Uterus (tissue), 4 donors: ENCODE data around the gene SAMD3. TPM values are rescaled to one million over a fixed set of nuclear protein-coding genes. Genes with fewer than 3 reads are reported as not detected.

ENCODE experiments used
- DNase-seq, 2 donors: peaks; one replicate each; pipeline ENCODE4 v3.0.0-alpha.2; 2019 to 2020
- H3K27ac ChIP-seq, 2 donors: fragments of 200-600 bp; sonication (generic); 1 replicate in 1 of 2; 2 replicates in 1 of 2; pipeline ENCODE4 v1.5.1; 2016 to 2018
- H3K27me3 ChIP-seq, 2 donors: fragments of 200-600 bp; sonication (generic); one replicate each; pipeline ENCODE4 v1.5.1; 2018 to 2019; ENCODE audit warnings: control low read depth in 1 of 2
- H3K36me3 ChIP-seq, 2 donors: fragments of 200-600 bp; sonication (generic); one replicate each; pipeline ENCODE4 v1.5.1; 2019; ENCODE audit warnings: control low read depth in 1 of 2
- H3K4me1 ChIP-seq, 2 donors: fragments of 200-600 bp; sonication (generic); one replicate each; pipeline ENCODE4 v1.5.1; 2018 to 2019; ENCODE audit warnings: control low read depth in 1 of 2
- H3K4me3 ChIP-seq, 2 donors: fragments of 200-600 bp; sonication (generic); 1 replicate in 1 of 2; 2 replicates in 1 of 2; pipeline ENCODE4 v1.5.1; 2018 to 2019; ENCODE audit warnings: mild to moderate bottlenecking in 1 of 2
- H3K9me3 ChIP-seq, 2 donors: fragments of 200-600 bp; sonication (generic); one replicate each; pipeline ENCODE4 v1.5.1; 2019; ENCODE audit warnings: control low read depth in 1 of 2
- CTCF ChIP-seq, 4 experiments: fragments of 200-600 bp in 2 of 4; fragments of 450-650 bp in 2 of 4; sonication (generic) in 2 of 4; IDR thresholded peaks; one replicate each; pipeline ENCODE4 v1.5.1; 2016 to 2019; ENCODE audit warnings: antibody characterized with exemption in 4 of 4, mild to moderate bottlenecking in 2 of 4, moderate library complexity in 1 of 4
- POLR2A ChIP-seq, 2 donors: fragments of 450-650 bp; IDR thresholded peaks; one replicate each; pipeline ENCODE4 v1.6.1; 2016; ENCODE audit warnings: antibody characterized with exemption in 2 of 2, mild to moderate bottlenecking in 1 of 2, moderate library complexity in 1 of 2
- intact Hi-C: fragments of 100-400 bp; cut with DNase I; formaldehyde crosslinking; loops from one replicate; pipeline ENCODE4 v1.15.1; 2023; ENCODE audit warnings: low total_unique reads
- total RNA-seq, 4 donors: library from RNA; depleted of rRNA in 3 of 4; stranded (reverse); fragments of >200 nt in 3 of 4; gene quantifications; one replicate each; pipeline versions ENCODE4 v1.1.0 to v1.2.4, GENCODE V29; 2014 to 2023
- donor health status: DM: yes; HTN: yes; CAD: no.

SAMD3 gene
- total RNA-seq, 4 donors from 2014 or later: 4.1 to 10.0 (median 4.5) TPM

GRCh38 chr6:130259557-130259956 lies 36.8 kb upstream of the SAMD3 start:
- no peaks in the 10 kb centered on the region for H3K4me1 ChIP-seq
- DNase-seq: no peak
- no peaks in the 10 kb centered on the region for H3K9me3 ChIP-seq
- H3K4me3 ChIP-seq: no peak overlapping the region
- intact Hi-C loops: no loop called here
- H3K36me3 ChIP-seq: no peaks in the 10 kb centered on the region
- H3K27me3 ChIP-seq: no peaks in the 10 kb centered on the region
- H3K27ac ChIP-seq: no peak overlapping the region
- TF ChIP-seq CTCF (IDR thresholded peaks at IDR 0.05): no peak

- Histone ChIP-seq H3K36me3 (no peaks in the 10 kb centered on the region), H3K4me1 (no peaks in the 10 kb centered on the region), H3K9me3 (no peaks in the 10 kb centered on the region), H3K27me3 (no peaks in the 10 kb centered on the region), H3K27ac (no peak overlapping the region), H3K4me3 (no peak overlapping the region)
- no peak for DNase-seq
- intact Hi-C loops: no loop called here
- TF ChIP-seq POLR2A (IDR thresholded peaks at IDR 0.05) (no peak), CTCF (IDR thresholded peaks at IDR 0.05) (no peak)
These were observed 36.4 kb upstream of the SAMD3 start for GRCh38 chr6:130259140-130259539.

- TF ChIP-seq POLR2A (IDR thresholded peaks at IDR 0.05): no peak
- no peak for TF ChIP-seq CTCF (IDR thresholded peaks at IDR 0.05)
- intact Hi-C loops: no loop called here
- H3K4me1 ChIP-seq: no peaks in the 10 kb centered on the region
These were observed 29.9 kb upstream of the SAMD3 start for GRCh38 chr6:130252527-130253237.

GRCh38 chr6:130245267-130245666 lies 22.5 kb upstream of the SAMD3 start:
- no peak overlapping the region for H3K4me3 ChIP-seq
- no peaks in the 10 kb centered on the region for H3K9me3 ChIP-seq
- H3K36me3 ChIP-seq: no peaks in the 10 kb centered on the region
- no peaks in the 10 kb centered on the region for H3K27me3 ChIP-seq
- H3K4me1 ChIP-seq: no peaks in the 10 kb centered on the region
- TF ChIP-seq CTCF (IDR thresholded peaks at IDR 0.05): no peak
- TF ChIP-seq POLR2A (IDR thresholded peaks at IDR 0.05): no peak
- intact Hi-C loops: no loop called here
- H3K27ac ChIP-seq: no peak overlapping the region
- DNase-seq: no peak

More at GRCh38 chr6:130252527-130253237, 29.9 kb upstream of the SAMD3 start:
- no peaks in the 10 kb centered on the region for H3K36me3 ChIP-seq
- H3K27me3 ChIP-seq: no peaks in the 10 kb centered on the region
- no peak overlapping the region for H3K27ac ChIP-seq
- H3K4me3 ChIP-seq: no peak overlapping the region
- no peak for DNase-seq
- H3K9me3 ChIP-seq: no peaks in the 10 kb centered on the region

GRCh38 chr6:130244728-130245127 lies 22.0 kb upstream of the SAMD3 start:
- intact Hi-C loops: no loop called here

More at GRCh38 chr6:130244728-130245127, 22.0 kb upstream of the SAMD3 start:
- H3K27ac ChIP-seq: no peak overlapping the region
- H3K27me3 ChIP-seq: no peaks in the 10 kb centered on the region
- DNase-seq: no peak
- no peaks in the 10 kb centered on the region for H3K9me3 ChIP-seq
- H3K36me3 ChIP-seq: no peaks in the 10 kb centered on the region
- H3K4me3 ChIP-seq: no peak overlapping the region
- TF ChIP-seq POLR2A (IDR thresholded peaks at IDR 0.05): no peak
- H3K4me1 ChIP-seq: no peaks in the 10 kb centered on the region
